ENCODE results near the gene TNKS2.

The TNKS2 gene

DNA sequence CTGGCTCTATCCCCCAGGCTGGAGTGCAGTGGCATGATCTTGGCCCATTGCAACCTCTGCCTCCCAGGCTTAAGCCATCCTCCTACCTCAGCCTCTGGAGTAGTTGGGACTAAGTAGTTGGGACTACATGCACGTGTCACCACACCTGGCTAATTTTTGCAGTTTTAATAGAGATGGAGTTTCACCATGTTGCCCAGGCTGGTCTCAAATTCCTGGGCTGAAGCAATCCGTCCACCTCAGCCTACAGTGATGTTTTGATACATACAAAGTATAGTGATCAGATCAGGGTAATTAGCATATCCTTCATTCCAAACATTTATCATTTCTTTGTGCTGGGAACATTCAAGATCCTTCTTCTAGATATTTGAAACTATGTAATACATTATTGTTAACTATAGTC is 22.5 kb upstream of the TNKS2 start:
- H3K27ac Mint-ChIP-seq (ENCODE audit: low read depth): no peak overlapping the region
- H3K27me3 Mint-ChIP-seq: peaks cover 52% of the 10 kb centered on the region
- H3K9me3 Mint-ChIP-seq: no peaks in the 10 kb centered on the region
- H3K4me3 Mint-ChIP-seq: no peak overlapping the region
- H3K4me1 Mint-ChIP-seq: no peaks in the 10 kb centered on the region
- H3K36me3 Mint-ChIP-seq (ENCODE audit: insufficient read depth): no peaks in the 10 kb centered on the region
- DNase-seq (ENCODE audit: low spot score in 2 of 2) (no peak), ATAC-seq (replicated peaks; ENCODE audit: extremely low read depth, poor library complexity, severe bottlenecking) (no peak)

DNA sequence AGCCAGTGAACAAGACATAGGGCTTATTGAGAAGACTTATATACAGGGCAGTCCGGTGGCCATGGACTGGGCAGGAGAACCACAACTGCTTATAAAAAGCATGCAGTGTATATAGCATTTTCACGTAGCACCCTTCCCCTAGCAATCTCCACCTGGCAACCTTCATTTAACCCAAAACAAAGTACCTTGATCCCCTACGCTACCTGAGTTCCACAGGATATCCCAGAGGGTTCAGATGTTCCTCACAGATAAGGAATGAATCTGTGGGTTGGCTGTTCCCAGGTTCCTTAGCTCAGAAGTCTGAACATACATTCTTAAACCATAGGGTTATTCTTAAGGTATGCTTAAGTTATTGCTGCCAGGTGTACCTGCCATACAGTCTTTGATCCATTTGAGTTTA is 22.0 kb upstream of the TNKS2 start:
- ATAC-seq (replicated peaks; ENCODE audit: extremely low read depth, poor library complexity, severe bottlenecking) (no peak), DNase-seq (ENCODE audit: low spot score in 2 of 2) (no peak)
- no peaks in the 10 kb centered on the region for H3K36me3 Mint-ChIP-seq (ENCODE audit: insufficient read depth)
- no peaks in the 10 kb centered on the region for H3K9me3 Mint-ChIP-seq
- peaks cover 52% of the 10 kb centered on the region for H3K27me3 Mint-ChIP-seq
- H3K4me3 Mint-ChIP-seq: no peak overlapping the region
- no peaks in the 10 kb centered on the region for H3K4me1 Mint-ChIP-seq
- H3K27ac Mint-ChIP-seq (ENCODE audit: low read depth): no peak overlapping the region

DNA sequence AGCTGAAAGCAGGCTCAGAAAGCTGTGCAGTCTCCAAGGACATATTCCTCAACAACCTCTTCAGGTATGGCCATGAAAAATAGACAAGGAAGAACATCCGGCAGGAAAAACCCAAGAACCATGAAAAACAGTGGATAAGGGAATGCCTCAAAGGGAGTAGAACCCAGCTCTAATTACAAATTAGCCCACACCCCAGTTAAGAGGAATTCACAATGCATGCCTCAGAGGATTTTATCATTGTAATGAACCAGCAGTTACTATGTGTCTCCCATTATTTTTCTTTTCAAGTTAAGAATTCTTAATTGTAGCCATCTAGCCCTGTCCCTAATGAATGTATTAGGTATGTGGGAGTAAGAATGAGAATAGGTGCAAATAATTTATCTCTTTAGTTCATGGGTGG is 19.7 kb upstream of the TNKS2 start:
- no peaks in the 10 kb centered on the region for H3K9me3 Mint-ChIP-seq
- no peak overlapping the region for H3K4me3 Mint-ChIP-seq
- H3K27me3 Mint-ChIP-seq: peaks cover 53% of the 10 kb centered on the region
- H3K27ac Mint-ChIP-seq (ENCODE audit: low read depth): no peak overlapping the region
- no peaks in the 10 kb centered on the region for H3K4me1 Mint-ChIP-seq
- DNase-seq (ENCODE audit: low spot score in 2 of 2) (no peak), ATAC-seq (replicated peaks; ENCODE audit: extremely low read depth, poor library complexity, severe bottlenecking) (no peak)
- no peaks in the 10 kb centered on the region for H3K36me3 Mint-ChIP-seq (ENCODE audit: insufficient read depth)

DNA sequence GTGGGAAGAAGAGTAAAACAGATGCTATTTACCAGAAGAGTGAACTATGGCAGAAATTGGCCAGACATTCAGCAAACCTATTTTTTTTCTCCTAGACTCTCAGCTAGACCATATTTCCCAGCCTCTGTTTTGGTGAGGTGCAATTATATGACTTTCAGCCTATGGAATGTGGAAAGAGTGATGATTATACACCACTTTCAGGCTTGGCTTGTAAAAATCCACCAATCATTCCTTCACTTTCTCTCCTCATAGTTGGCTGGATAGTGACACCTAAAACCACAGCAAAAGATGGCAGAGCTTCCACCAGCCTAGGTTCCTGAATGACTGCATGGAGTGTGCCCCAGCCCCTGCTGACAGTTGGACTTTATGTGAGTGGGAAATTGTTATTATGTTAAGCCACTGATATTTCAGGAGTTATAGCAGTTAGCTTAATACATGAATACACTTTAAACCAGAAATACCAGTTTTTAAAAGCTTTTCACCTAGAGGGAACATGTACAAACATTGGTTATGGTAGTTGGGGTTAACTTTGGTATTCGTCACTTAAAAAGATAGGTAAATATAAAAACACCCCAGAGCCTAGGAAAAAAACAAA is 19.1 kb upstream of the TNKS2 start:
- H3K4me1 Mint-ChIP-seq: no peaks in the 10 kb centered on the region
- ATAC-seq (replicated peaks; ENCODE audit: extremely low read depth, poor library complexity, severe bottlenecking) (no peak), DNase-seq (ENCODE audit: low spot score in 2 of 2) (no peak)
- H3K4me3 Mint-ChIP-seq: no peak overlapping the region
- H3K36me3 Mint-ChIP-seq (ENCODE audit: insufficient read depth): no peaks in the 10 kb centered on the region
- no peaks in the 10 kb centered on the region for H3K9me3 Mint-ChIP-seq
- no peak overlapping the region for H3K27ac Mint-ChIP-seq (ENCODE audit: low read depth)
- H3K27me3 Mint-ChIP-seq: peaks cover 47% of the 10 kb centered on the region

DNA sequence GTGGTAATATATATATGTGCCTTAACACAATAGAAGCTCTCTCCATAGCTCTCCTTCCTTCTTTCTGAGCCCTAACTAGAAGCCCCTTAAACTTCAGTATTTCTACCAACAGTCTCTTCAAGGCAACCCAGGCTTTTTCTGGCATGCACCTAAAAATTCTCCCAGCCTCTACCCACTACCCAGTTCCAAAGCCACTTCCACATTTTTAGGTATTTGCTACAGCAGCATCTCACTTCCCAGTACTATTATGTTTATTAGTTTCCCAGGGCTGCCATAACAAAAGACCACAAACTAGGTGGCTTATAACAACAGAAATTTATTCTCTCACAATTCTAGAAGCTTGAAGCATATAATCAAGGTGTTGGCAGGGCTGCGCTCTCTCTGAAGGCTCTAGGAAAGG is 15.7 kb upstream of the TNKS2 start:
- H3K27me3 Mint-ChIP-seq: peaks cover 24% of the 10 kb centered on the region

DNA sequence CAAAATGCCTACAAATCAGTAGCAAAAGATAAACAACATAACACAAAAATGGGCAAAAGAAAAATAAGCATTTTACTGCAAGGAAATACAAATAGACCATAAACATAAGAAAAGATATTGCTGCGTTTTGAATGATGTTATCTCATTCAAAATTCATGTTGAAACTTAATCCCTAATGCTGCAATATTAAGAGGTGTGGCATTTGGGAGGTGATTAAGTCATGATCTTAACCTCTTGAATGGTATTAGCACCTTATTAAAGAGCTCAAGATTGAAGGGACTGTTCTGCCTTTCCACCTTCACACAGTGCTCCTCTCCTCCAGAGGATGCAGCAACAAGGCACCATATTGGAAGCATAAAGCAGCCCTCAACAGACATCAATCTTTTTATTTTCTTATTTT is 12.4 kb upstream of the TNKS2 start:
- Mint-ChIP-seq H3K27ac (ENCODE audit: low read depth) (no peak overlapping the region), H3K27me3 (peaks cover 12% of the 10 kb centered on the region), H3K4me1 (no peaks in the 10 kb centered on the region), H3K4me3 (no peak overlapping the region), H3K9me3 (no peaks in the 10 kb centered on the region), H3K36me3 (ENCODE audit: insufficient read depth) (peaks cover 2% of the 10 kb centered on the region)
- no peak for ATAC-seq (replicated peaks; ENCODE audit: extremely low read depth, poor library complexity, severe bottlenecking)
- no peak for DNase-seq (ENCODE audit: low spot score in 2 of 2)

More for the DNA sequence above, 15.7 kb upstream of the TNKS2 start:
- H3K27ac Mint-ChIP-seq (ENCODE audit: low read depth): no peak overlapping the region
- no peak overlapping the region for H3K4me3 Mint-ChIP-seq
- H3K9me3 Mint-ChIP-seq: no peaks in the 10 kb centered on the region
- no peaks in the 10 kb centered on the region for H3K4me1 Mint-ChIP-seq
- peaks cover 2% of the 10 kb centered on the region for H3K36me3 Mint-ChIP-seq (ENCODE audit: insufficient read depth)
- DNase-seq (ENCODE audit: low spot score in 2 of 2): no peak
- ATAC-seq (replicated peaks; ENCODE audit: extremely low read depth, poor library complexity, severe bottlenecking): no peak

GRCh38 chr10:91787258-91787657 is 11.0 kb upstream of the TNKS2 start:
- Mint-ChIP-seq H3K4me1 (no peaks in the 10 kb centered on the region), H3K27ac (ENCODE audit: low read depth) (no peak overlapping the region), H3K4me3 (no peak overlapping the region), H3K36me3 (ENCODE audit: insufficient read depth) (peaks cover 2% of the 10 kb centered on the region), H3K27me3 (peaks cover 12% of the 10 kb centered on the region), H3K9me3 (no peaks in the 10 kb centered on the region)
- no peak for ATAC-seq (replicated peaks; ENCODE audit: extremely low read depth, poor library complexity, severe bottlenecking)
- DNase-seq (ENCODE audit: low spot score in 2 of 2): no peak

DNA sequence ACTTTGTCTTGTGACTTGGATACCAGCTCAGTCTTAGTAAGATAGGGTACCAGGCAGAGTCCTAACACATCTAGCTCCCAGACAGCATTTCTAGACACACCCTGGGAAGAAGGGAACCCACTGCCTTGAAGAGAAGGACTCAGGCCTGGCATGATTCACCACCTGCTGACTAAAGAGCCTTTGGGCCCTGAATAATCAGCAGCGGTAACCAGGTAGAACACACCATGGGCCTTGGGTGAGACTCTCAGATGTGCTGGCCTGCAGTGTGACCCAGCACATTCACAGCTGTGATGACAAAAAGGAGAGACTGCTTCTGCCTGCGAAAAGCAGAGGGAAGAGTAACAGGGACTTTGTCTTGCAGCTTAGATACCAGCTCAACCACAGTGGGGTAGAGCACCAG is 10.4 kb upstream of the TNKS2 start:
- ATAC-seq (replicated peaks; ENCODE audit: extremely low read depth, poor library complexity, severe bottlenecking) (no peak), DNase-seq (ENCODE audit: low spot score in 2 of 2) (no peak)
- Mint-ChIP-seq H3K36me3 (ENCODE audit: insufficient read depth) (peaks cover 2% of the 10 kb centered on the region), H3K27me3 (peaks cover 6% of the 10 kb centered on the region), H3K4me3 (no peak overlapping the region), H3K27ac (ENCODE audit: low read depth) (no peak overlapping the region), H3K9me3 (no peaks in the 10 kb centered on the region), H3K4me1 (no peaks in the 10 kb centered on the region)

- ATAC-seq (replicated peaks; ENCODE audit: extremely low read depth, poor library complexity, severe bottlenecking): no peak
- H3K27ac Mint-ChIP-seq (ENCODE audit: low read depth): no peak overlapping the region
- no peak overlapping the region for H3K4me3 Mint-ChIP-seq
- no peaks in the 10 kb centered on the region for H3K9me3 Mint-ChIP-seq
- H3K36me3 Mint-ChIP-seq (ENCODE audit: insufficient read depth): peaks cover 2% of the 10 kb centered on the region
- no peak for DNase-seq (ENCODE audit: low spot score in 2 of 2)
- H3K27me3 Mint-ChIP-seq: no peaks in the 10 kb centered on the region
- H3K4me1 Mint-ChIP-seq: no peaks in the 10 kb centered on the region
Measured at GRCh38 chr10:91788527-91788926, 9.7 kb upstream of the TNKS2 start.

GRCh38 chr10:91796331-91797047 is 1.7 kb upstream of the TNKS2 start:
- no peaks in the 10 kb centered on the region for H3K9me3 Mint-ChIP-seq
- ATAC-seq (replicated peaks; ENCODE audit: extremely low read depth, poor library complexity, severe bottlenecking) (peak; percentile 41), DNase-seq (ENCODE audit: low spot score in 2 of 2) (no peak)
- peaks cover 51% of the 10 kb centered on the region for H3K4me1 Mint-ChIP-seq
- H3K27me3 Mint-ChIP-seq: no peaks in the 10 kb centered on the region
- H3K4me3 Mint-ChIP-seq: peak overlapping the region; percentile 99
- peaks cover 20% of the 10 kb centered on the region for H3K36me3 Mint-ChIP-seq (ENCODE audit: insufficient read depth)
- H3K27ac Mint-ChIP-seq (ENCODE audit: low read depth): peak overlapping the region; percentile 95

- Mint-ChIP-seq H3K36me3 (ENCODE audit: insufficient read depth) (peaks cover 21% of the 10 kb centered on the region), H3K27me3 (no peaks in the 10 kb centered on the region), H3K9me3 (no peaks in the 10 kb centered on the region), H3K27ac (ENCODE audit: low read depth) (peak overlapping the region; percentile 95), H3K4me3 (peak overlapping the region; percentile 99), H3K4me1 (peaks cover 58% of the 10 kb centered on the region)
- no peak for ATAC-seq (replicated peaks; ENCODE audit: extremely low read depth, poor library complexity, severe bottlenecking)
- no peak for DNase-seq (ENCODE audit: low spot score in 2 of 2)
Measured at GRCh38 chr10:91797048-91797690, 1.1 kb upstream of the TNKS2 start.

- H3K4me3 Mint-ChIP-seq: peak overlapping the region; percentile 99
- H3K9me3 Mint-ChIP-seq: no peaks in the 10 kb centered on the region
- H3K4me1 Mint-ChIP-seq: peaks cover 69% of the 10 kb centered on the region
- H3K36me3 Mint-ChIP-seq (ENCODE audit: insufficient read depth): peaks cover 25% of the 10 kb centered on the region
- DNase-seq (ENCODE audit: low spot score in 2 of 2) (peak; percentile 49 to 52), ATAC-seq (replicated peaks; ENCODE audit: extremely low read depth, poor library complexity, severe bottlenecking) (peak; percentile 69)
- H3K27me3 Mint-ChIP-seq: no peaks in the 10 kb centered on the region
- peak overlapping the region; percentile 95 for H3K27ac Mint-ChIP-seq (ENCODE audit: low read depth)
Measured at GRCh38 chr10:91798649-91799611, 704 bp downstream of the TNKS2 start.
